Activated naive CD8-positive, alpha-beta T cell (primary cell): ENCODE results near the gene TMEM200A.

Source experiments
- H3K27ac Mint-ChIP-seq: one replicate; pipeline ENCODE4 v1.8.0; 2021; ENCODE audit warnings: mixed read lengths
- H3K27me3 Mint-ChIP-seq: one replicate; pipeline ENCODE4 v1.8.0; 2021; ENCODE audit warnings: mixed read lengths
- H3K36me3 Mint-ChIP-seq: one replicate; pipeline ENCODE4 v1.8.0; 2021; ENCODE audit warnings: mixed read lengths
- H3K4me1 Mint-ChIP-seq: one replicate; pipeline ENCODE4 v1.8.0; 2021; ENCODE audit warnings: low read depth, mixed read lengths
- H3K4me3 Mint-ChIP-seq: one replicate; pipeline ENCODE4 v1.8.0; 2021; ENCODE audit warnings: mild to moderate bottlenecking, mixed read lengths
- H3K9me3 Mint-ChIP-seq: one replicate; pipeline ENCODE4 v1.8.0; 2021; ENCODE audit warnings: low read depth, mixed read lengths

Gene TMEM200A

DNA sequence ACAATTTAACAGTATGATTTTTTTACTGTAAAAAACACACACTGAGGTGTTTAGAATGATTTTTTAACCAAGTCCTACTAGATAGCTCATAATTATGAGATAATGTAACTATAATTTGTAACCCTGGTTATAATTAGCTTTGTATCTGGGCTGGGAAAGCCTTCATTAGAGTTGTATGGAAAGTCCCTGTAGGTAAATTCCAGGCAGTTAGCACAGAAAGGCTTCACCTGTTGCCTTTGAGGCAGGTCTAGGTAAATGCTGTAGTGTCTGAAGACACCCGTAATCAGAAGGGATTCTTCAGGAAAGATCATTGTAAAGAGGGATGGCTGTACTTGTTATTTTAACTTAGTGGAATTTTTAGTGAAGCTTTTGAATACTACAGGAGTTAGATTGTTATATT lies 1.9 kb downstream of the TMEM200A start:
- H3K27me3 Mint-ChIP-seq = peaks cover 13% of the 10 kb centered on the region
- H3K4me3 Mint-ChIP-seq = no peak overlapping the region
- H3K9me3 Mint-ChIP-seq = no peaks in the 10 kb centered on the region
- H3K4me1 Mint-ChIP-seq = peaks cover 16% of the 10 kb centered on the region
- H3K27ac Mint-ChIP-seq = no peak overlapping the region
- no peaks in the 10 kb centered on the region for H3K36me3 Mint-ChIP-seq

DNA sequence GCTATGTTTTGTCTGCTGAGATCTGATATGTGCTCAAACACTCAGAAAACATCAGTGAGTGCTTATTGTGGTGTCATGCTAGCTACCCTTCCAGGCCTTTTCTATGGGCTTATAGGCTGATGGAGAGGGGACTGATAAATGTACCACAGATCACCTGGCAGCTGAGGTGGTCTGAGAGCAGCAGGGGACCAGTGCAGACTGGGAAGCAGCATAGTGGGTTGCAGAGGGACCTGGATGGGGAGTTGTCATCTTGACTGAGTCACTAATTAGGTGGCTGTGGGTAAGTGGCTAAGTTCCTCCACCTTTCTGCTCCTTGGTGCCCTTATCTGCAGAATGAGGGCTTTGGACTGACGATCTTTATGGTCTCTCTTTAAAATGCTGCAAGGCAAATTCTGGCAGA lies 2.8 kb downstream of the TMEM200A start:
- Mint-ChIP-seq H3K36me3 (no peaks in the 10 kb centered on the region), H3K4me3 (no peak overlapping the region), H3K27ac (no peak overlapping the region), H3K9me3 (no peaks in the 10 kb centered on the region), H3K27me3 (peaks cover 13% of the 10 kb centered on the region), H3K4me1 (peaks cover 16% of the 10 kb centered on the region)

DNA sequence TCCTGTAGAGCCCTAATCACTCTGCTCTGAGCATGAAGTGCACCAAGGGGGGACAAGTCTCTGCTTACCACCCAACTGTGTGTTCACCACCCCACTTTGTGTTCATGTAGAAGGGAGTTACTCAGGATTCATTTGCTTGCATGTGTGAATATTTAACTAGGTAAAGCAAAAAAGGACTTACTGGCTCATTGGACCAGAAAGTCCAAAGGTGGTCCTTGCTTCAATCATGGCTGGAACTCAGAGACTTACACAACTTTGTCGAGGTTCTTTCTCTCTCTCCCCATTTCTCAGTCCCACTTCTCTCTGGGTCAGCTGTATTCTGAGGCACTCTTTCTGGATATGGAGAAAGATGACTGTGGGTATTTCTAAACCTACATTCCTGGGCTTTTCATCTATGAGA lies 4.0 kb downstream of the TMEM200A start:
- Mint-ChIP-seq H3K4me3 (no peak overlapping the region), H3K36me3 (no peaks in the 10 kb centered on the region), H3K9me3 (no peaks in the 10 kb centered on the region), H3K27ac (no peak overlapping the region), H3K27me3 (peaks cover 11% of the 10 kb centered on the region), H3K4me1 (peaks cover 9% of the 10 kb centered on the region)

DNA sequence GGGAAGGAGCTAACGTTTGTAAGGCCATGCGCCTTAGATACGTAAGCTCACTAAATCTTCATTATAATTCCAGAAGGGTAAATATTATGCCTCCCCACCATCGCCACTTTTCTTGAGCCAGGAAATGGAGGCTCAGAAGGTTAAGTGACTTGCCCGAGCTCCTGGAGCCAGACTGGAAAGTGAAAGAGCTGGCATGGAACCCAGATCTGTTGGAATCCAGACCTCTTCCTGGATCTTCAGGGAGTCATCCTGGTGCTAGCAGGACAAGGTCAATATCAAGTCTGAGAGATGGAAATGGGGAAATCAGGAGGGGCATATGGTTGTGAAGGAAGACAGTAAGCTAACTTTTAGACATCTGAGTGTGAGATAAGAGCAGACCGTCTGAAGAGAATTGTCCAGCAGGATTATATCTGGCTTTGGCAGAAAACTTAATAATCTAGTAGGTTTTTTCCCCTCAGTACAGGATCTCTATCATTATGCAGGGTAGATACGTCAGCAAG lies 6.2 kb downstream of the TMEM200A start:
- H3K27me3 Mint-ChIP-seq = peaks cover 8% of the 10 kb centered on the region
- H3K9me3 Mint-ChIP-seq = no peaks in the 10 kb centered on the region
- peaks cover 2% of the 10 kb centered on the region for H3K4me1 Mint-ChIP-seq
- no peak overlapping the region for H3K27ac Mint-ChIP-seq
- no peak overlapping the region for H3K4me3 Mint-ChIP-seq
- no peaks in the 10 kb centered on the region for H3K36me3 Mint-ChIP-seq

DNA sequence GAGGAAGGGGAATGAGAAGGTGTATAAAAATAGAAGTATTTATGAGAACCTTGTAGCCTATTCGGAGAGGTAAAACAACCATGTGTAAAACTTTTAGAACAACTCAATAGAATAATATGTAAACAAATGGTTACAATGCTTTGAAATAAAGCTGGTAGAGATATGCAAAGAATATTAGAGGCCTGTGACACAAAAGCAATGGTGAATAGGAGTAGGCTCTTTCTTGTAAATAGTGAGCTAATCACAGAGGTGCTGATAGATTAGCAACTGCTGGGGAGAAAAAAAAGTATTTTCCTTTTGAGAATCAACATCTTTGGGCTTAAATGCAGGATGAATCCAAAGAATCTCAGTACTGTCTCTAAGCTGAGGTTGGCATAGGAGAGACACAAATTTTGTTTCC lies 7.0 kb downstream of the TMEM200A start:
- peaks cover 6% of the 10 kb centered on the region for H3K27me3 Mint-ChIP-seq
- H3K4me1 Mint-ChIP-seq = peaks cover 1% of the 10 kb centered on the region
- no peaks in the 10 kb centered on the region for H3K9me3 Mint-ChIP-seq
- no peaks in the 10 kb centered on the region for H3K36me3 Mint-ChIP-seq
- H3K27ac Mint-ChIP-seq = no peak overlapping the region
- H3K4me3 Mint-ChIP-seq = no peak overlapping the region

DNA sequence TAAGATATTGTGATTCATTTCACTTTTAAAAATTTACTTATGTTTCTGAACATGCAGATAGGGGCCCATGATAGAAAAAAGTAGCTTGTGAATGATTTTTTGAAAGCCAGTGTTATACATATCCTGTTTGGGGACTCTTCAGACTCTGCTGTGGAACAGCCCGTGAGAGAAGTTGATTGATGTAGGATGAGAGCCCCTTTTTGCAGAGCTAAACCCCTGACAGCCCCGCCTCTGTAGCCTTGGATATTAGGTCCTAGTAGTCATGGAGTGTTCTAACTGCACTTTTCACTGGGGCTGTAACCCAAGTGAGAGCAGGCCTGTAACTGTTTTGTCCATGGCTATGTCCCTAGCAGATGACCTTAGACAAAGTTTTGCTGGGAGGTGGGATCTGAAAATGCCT lies 8.2 kb downstream of the TMEM200A start:
- peaks cover 6% of the 10 kb centered on the region for H3K27me3 Mint-ChIP-seq
- H3K4me3 Mint-ChIP-seq = no peak overlapping the region

DNA sequence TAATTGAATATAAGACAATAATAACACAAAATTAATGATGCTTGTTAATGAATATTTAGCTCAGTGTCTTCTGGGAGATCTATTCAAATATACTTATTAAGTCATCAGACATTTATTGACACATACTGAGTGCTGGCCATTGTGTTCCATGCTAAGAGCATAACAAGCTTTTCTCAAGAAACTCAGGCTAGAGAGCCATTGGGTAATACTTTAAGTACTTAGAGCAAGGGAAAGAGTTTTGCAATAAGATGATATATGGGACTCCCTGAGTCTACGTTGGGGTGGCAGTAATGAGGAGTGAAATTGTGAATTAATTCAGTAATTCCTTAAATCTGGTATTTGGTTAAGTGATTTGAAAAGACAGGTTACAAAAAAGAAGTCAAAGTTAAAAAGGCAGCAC lies 11.1 kb downstream of the TMEM200A start:
- Mint-ChIP-seq H3K4me1 (peaks cover 11% of the 10 kb centered on the region), H3K27me3 (peaks cover 1% of the 10 kb centered on the region), H3K36me3 (no peaks in the 10 kb centered on the region), H3K4me3 (no peak overlapping the region), H3K27ac (no peak overlapping the region), H3K9me3 (no peaks in the 10 kb centered on the region)

More for the DNA sequence above, 8.2 kb downstream of the TMEM200A start:
- H3K9me3 Mint-ChIP-seq = no peaks in the 10 kb centered on the region
- no peak overlapping the region for H3K27ac Mint-ChIP-seq
- H3K4me1 Mint-ChIP-seq = peaks cover 1% of the 10 kb centered on the region
- H3K36me3 Mint-ChIP-seq = no peaks in the 10 kb centered on the region

DNA sequence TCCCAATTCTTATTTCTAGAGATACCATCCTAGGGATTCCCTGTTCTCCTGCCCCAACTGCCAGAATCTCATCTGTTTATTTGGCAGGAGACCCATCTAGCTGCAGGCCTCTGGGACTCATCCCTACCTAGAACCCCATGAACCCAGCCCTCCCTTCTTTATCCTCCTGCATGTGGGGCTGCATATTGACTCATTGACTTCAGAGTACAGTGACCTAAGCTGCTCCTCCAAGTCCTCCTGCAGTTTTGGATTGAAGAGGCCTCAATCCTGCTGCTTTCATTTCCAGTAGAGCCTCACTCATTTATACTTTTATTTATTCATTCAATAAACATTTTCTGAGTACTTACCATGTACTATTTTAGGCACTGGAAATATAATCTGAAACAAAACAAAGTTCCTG lies 11.6 kb downstream of the TMEM200A start:
- Mint-ChIP-seq H3K27ac (no peak overlapping the region), H3K27me3 (peaks cover 1% of the 10 kb centered on the region), H3K4me1 (peaks cover 15% of the 10 kb centered on the region), H3K36me3 (no peaks in the 10 kb centered on the region), H3K9me3 (no peaks in the 10 kb centered on the region), H3K4me3 (no peak overlapping the region)

DNA sequence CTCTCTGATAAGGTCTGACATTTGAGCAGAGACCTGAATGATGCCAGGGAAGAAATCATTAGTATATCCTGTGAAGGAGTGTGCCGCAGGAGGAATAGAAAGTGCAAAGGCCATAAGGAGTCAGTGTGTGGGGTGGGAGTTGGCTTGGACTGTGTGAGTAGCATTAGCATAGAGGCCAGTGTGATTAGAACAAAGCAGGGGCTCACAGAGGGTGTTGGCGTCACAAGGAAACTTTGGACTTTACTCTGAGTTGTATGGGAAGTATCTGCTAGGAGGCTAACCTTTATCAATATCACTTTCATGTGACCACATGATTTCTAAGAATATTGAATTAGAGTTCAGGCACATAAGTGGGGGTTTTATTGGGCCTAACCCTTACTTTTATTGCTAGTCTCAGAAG lies 12.1 kb downstream of the TMEM200A start:
- Mint-ChIP-seq H3K9me3 (no peaks in the 10 kb centered on the region), H3K36me3 (no peaks in the 10 kb centered on the region), H3K27ac (no peak overlapping the region), H3K4me3 (no peak overlapping the region), H3K4me1 (peaks cover 19% of the 10 kb centered on the region), H3K27me3 (peaks cover 1% of the 10 kb centered on the region)

DNA sequence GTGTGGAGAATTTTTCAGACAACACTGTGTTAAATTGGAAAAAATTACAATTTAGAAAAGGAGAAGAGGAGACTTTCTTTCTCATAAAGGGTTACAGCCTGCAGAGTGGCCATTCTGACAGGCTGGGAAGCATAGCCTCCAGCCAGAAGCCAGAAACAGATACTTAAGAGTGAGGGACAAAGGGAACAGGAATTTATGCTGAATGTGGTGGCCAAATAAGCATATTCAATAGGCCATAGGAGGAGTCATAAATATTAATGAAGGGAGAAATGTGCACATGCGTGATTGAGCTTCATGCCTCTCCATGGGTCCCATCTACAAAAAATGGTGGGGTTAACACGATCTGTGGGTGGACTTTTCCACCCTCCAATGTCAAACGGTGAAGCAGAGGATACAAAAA lies 13.4 kb downstream of the TMEM200A start:
- H3K36me3 Mint-ChIP-seq = no peaks in the 10 kb centered on the region
- H3K4me1 Mint-ChIP-seq = peaks cover 18% of the 10 kb centered on the region
- H3K27me3 Mint-ChIP-seq = no peaks in the 10 kb centered on the region
- H3K27ac Mint-ChIP-seq = no peak overlapping the region
- no peaks in the 10 kb centered on the region for H3K9me3 Mint-ChIP-seq
- no peak overlapping the region for H3K4me3 Mint-ChIP-seq

DNA sequence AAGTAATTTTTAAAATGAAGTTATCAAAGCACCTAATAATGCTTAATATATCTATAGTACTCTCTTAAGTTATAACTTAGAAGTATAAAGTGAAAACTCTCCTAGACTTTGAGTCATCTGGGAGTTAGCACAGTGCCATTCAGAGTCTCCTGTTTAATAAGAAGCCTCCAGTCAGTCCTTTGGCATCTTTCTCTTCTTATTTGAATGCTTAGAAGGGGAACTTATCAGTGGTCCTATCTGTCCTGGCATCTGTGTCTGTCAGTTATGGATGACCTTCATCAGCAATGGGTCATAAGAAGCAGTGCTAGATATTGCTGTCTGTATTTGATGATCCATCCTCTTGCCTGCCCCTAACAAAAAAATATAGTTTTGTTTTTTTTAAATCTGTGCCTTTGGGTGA lies 15.2 kb downstream of the TMEM200A start:
- H3K9me3 Mint-ChIP-seq = no peaks in the 10 kb centered on the region
- no peak overlapping the region for H3K27ac Mint-ChIP-seq
- H3K4me1 Mint-ChIP-seq = peaks cover 18% of the 10 kb centered on the region
- no peaks in the 10 kb centered on the region for H3K36me3 Mint-ChIP-seq
- no peak overlapping the region for H3K4me3 Mint-ChIP-seq
- no peaks in the 10 kb centered on the region for H3K27me3 Mint-ChIP-seq

DNA sequence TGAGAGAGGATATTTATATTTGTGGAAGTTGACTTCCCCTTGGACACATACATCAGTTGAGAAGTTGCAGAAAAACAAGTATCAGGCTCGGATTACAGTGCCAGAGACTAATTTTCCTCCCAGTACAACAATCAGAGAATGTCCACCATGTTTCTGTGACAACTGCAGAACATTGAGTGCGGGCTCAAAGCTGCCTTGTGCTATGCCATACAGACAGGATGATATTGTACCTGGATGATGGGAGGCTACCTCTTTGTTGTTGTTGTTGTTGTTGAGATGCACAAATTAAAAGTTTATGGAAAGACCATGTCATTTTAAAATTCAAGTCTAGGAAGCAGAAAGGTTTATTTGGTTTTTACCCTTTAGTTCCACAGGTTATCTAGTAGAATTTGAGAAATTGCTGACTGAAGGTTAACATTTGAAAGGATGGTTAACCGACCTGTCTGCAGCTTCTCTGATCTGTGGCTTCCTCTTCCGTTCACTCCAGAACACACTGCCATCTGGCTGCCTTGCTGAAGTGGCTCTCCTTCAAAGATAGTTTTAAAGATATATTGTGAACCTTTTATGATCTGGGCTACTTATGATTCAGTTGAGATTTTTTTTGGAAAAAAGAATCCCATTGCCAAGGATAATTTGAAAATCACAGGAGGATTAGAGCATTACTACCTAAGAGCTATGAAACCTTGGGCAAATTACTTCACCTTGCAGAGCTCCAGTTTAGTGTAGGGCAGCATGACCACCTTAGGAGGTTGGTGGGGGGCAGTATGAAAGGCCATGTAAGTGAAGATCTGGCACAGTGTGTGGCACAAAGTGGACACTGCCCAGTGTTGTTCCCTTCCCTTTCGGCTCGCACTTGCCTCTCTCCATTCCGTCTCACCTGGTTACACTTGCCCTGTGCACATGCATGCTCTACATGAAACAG lies 15.9 kb downstream of the TMEM200A start:
- peak overlapping the region; percentile 29 for H3K27ac Mint-ChIP-seq
- no peaks in the 10 kb centered on the region for H3K36me3 Mint-ChIP-seq
- peaks cover 18% of the 10 kb centered on the region for H3K4me1 Mint-ChIP-seq
- H3K9me3 Mint-ChIP-seq = no peaks in the 10 kb centered on the region
- H3K4me3 Mint-ChIP-seq = no peak overlapping the region
- H3K27me3 Mint-ChIP-seq = no peaks in the 10 kb centered on the region

DNA sequence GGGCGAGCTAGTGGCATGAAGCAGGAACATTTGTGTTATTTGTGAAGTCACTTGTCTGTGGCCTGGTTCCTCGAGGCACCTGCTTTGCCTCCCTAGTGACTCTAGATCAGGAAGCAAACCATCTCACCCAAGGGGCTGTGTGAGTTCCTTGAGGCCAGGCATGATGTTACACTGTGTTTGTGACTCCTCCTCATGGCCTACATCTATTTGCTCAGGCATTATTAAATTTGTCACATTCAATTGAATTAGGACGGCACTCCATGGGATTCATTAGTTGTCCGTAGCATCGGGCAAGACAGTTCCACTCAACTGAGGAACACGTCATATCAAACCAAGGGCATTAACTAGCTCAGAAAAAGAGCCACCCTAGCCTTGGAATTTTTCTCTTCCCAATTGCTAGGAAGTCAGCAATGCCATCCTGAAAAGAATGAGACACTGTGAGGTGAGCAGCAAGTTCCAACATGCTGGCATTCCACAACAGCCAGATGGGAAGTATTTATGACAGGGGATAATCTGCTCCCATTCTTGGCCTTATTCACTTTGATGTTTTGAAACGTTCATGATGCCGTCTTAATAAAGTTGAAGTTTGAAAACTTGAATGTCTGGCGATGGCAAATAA lies 17.2 kb downstream of the TMEM200A start:
- Mint-ChIP-seq H3K4me3 (no peak overlapping the region), H3K36me3 (no peaks in the 10 kb centered on the region), H3K4me1 (peaks cover 18% of the 10 kb centered on the region), H3K27me3 (no peaks in the 10 kb centered on the region), H3K27ac (no peak overlapping the region), H3K9me3 (no peaks in the 10 kb centered on the region)

DNA sequence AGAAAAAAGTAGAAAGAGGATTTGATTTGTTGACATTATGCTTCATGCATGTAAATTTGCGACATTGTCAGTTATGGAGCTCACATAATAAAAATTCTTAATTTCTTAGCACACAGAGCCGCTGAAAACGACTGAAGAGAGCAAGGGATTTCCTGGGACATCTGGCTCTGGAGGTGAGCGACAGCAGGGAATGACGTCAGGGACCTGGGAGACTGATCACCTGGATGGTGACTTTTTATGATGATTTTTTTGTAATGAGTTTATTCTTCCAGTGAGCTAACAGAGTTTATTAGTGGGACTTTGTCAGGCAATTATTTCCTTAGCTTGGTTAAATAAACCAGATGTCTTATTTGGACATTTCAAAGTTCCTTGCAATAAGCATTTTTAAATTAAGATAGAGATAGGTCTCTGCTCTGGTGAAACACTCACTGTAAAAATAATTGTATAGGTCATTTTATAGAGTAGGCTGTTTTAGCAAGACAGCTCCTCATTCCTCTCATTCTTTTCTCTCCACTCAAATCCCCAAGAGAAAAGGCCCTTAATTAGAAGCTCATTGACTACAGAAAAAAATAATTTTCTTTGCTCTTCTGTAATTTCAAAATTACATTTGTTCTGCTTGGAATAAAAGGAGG lies 19.4 kb downstream of the TMEM200A start:
- Mint-ChIP-seq H3K36me3 (no peaks in the 10 kb centered on the region), H3K4me3 (no peak overlapping the region), H3K27ac (no peak overlapping the region), H3K9me3 (no peaks in the 10 kb centered on the region), H3K4me1 (peaks cover 18% of the 10 kb centered on the region), H3K27me3 (no peaks in the 10 kb centered on the region)

DNA sequence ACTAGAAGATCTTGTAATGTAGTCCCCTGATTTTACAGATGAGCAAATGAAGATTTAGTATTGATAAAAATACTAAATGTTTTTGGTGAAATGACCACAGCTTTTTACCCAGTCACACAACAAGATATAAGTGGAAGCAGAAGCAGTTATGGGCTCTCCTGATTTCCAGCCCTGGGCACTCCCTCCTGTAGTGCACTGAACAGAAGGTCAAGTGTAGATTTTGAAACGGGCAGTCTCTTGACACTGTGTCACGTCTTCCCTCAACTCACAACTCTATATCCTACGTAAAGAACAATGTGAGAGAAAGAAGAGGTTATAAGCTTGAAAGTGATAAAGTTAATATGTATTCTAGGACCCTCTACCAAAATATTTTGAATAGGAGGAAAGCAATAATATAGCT lies 23.3 kb downstream of the TMEM200A start:
- Mint-ChIP-seq H3K4me3 (no peak overlapping the region), H3K9me3 (no peaks in the 10 kb centered on the region), H3K36me3 (no peaks in the 10 kb centered on the region), H3K4me1 (no peaks in the 10 kb centered on the region), H3K27ac (no peak overlapping the region), H3K27me3 (no peaks in the 10 kb centered on the region)
